Measurements from ENCODE around the gene TMTC1.

Gene TMTC1

GRCh38 chr12:29778531-29778930 is 5.2 kb downstream of the TMTC1 start:
- DNase-seq = no peak

GRCh38 chr12:29773076-29773475 is 10.7 kb downstream of the TMTC1 start:
- no peak for DNase-seq

- no peak for DNase-seq
Observed at GRCh38 chr12:29771786-29772185, 12.0 kb downstream of the TMTC1 start.

GRCh38 chr12:29771165-29771564 is 12.6 kb downstream of the TMTC1 start:
- DNase-seq = no peak

GRCh38 chr12:29769162-29769858 is 14.4 kb downstream of the TMTC1 start:
- DNase-seq = no peak

GRCh38 chr12:29768372-29768771 is 15.4 kb downstream of the TMTC1 start:
- no peak for DNase-seq

GRCh38 chr12:29763301-29763683 is 20.4 kb downstream of the TMTC1 start:
- peak; percentile 95 for DNase-seq

- DNase-seq = peak; percentile 67
Observed at GRCh38 chr12:29762637-29763300, 21.0 kb downstream of the TMTC1 start.

- DNase-seq = no peak
Observed at GRCh38 chr12:29759950-29760349, 23.8 kb downstream of the TMTC1 start.

- no peak for DNase-seq
Observed at GRCh38 chr12:29756741-29757390, 26.9 kb downstream of the TMTC1 start.

- no peak for DNase-seq
Observed at GRCh38 chr12:29754235-29755189, 29.2 kb downstream of the TMTC1 start.

- DNase-seq = no peak
Observed at GRCh38 chr12:29752121-29752520, 31.6 kb downstream of the TMTC1 start.

- DNase-seq = no peak
Observed at GRCh38 chr12:29751676-29752075, 32.1 kb downstream of the TMTC1 start.

GRCh38 chr12:29750928-29751220 is 32.9 kb downstream of the TMTC1 start:
- no peak for DNase-seq

GRCh38 chr12:29750131-29750927 is 33.4 kb downstream of the TMTC1 start:
- DNase-seq = no peak

GRCh38 chr12:29744365-29744764 is 39.4 kb downstream of the TMTC1 start:
- DNase-seq = no peak

- DNase-seq = no peak
Observed at GRCh38 chr12:29743801-29744200, 39.9 kb downstream of the TMTC1 start.

GRCh38 chr12:29743077-29743476 is 40.7 kb downstream of the TMTC1 start:
- no peak for DNase-seq

GRCh38 chr12:29742646-29743045 is 41.1 kb downstream of the TMTC1 start:
- no peak for DNase-seq

- DNase-seq = no peak
Observed at GRCh38 chr12:29741342-29742241, 42.1 kb downstream of the TMTC1 start.

- no peak for DNase-seq
Observed at GRCh38 chr12:29739279-29739991, 44.3 kb downstream of the TMTC1 start.

All from NCI-H2029 treated with DMSO at 0.1 percent for 48 hours (cell line).